Stimulated activated CD4-positive, alpha-beta T cell treated with anti-CD3 and anti-CD28 coated beads, Interleukin-15, amount 100 ng/mL, for 48 hours (primary cell): ENCODE measurements around the gene LFNG.
A peak's percentile ranks its signal among the peaks of the same experiment; 100 is the strongest.
"Not testable (repeated sequence)": the region's sequence is repeated elsewhere in the genome, so short reads cannot be mapped to it uniquely, and the experiment has no call there.

Experiments
- DNase-seq, 2 donors: peaks; one replicate each; pipeline ENCODE4 v3.0.0-alpha.2; 2020; ENCODE audit warnings: low read depth in 2 of 2

Gene LFNG

DNA sequence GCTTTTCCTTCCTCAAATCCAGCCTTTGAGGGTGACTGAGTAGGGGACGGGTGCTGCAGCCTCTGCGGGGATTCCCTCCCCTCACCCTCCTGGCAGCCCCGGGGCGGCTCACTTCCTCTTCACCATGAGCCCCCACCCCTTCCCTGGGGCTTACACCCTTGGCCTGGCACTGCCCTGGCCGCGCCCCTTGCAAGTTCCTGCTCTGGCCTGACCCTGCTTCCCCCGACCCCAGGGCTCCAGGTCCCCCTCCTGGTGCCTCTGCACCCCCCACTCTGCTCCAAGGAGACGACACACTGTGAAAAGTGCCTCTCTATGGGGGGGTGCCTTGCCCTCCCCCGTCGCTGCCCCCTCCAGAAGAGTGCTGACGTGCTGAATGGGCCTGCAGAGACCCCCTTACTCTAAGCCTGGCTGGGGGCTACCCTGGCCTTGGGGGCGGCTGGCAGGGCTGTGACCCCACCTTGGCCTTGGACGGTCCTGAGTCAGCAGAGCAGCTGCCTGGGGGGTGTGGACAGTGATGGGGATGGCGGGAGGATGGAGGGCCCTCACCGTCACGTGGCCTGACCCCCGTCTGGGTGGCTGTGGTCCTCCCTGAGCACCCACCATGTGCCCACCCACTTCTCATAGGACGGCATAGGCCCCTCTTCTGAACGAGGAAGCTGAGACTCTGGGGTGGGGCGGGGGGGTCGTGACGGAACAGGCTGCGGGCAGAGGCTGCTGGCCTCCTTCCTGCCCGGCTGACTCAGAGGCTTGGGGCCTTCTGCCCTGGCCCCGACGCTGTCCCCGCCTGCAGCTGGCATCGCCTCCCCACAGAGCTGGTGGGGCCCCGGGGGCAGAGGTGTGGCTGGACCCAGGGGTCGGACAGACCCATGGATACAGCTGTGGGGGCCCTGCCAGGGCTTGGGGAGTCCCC is 9.8 kb downstream of the LFNG start:
- no peak for DNase-seq

DNA sequence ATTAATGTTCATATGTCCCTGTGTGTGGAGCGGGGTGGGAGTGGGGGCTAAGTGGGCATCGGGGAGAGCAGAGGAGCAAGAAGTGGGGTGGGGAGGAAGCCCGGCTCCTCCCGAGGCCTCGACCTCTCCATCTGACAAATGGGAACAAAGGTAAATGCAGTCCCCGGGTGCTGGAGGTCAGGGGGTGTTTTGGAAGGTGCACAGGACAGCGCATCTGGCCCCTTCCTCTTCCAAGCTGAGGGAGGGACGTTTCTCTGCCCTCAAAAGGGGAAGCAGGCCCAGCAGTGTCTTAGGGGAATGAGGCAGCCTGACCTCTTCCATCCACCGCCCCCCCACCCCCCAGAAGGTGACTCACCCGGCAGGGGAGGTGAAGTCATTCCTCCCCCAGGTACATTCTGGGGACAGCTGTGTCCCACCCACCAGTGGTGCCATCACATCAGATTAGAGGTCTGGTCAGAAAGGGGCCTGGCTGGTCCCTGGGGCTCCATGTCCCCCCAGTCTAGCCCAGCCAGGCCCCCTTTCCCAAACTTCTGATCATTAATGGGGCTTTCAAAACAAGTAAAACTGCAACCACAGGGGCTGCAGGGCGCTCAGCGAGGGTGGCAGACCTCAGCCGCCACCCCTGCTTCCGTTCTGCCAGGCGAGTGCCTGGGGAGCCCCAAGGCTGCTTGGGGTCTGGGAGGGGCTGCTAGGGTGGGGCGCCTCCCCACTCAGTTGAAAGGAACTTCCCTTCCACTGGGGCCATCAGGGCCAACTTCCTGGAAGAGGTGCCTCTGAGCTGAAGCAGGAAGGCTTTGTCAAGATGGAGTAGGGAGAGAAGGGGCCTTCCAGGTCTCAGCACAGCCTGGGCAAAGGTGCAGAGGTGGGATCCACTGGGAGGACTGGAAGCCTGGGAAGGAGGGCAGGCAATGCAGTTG is 10.8 kb downstream of the LFNG start:
- peak in 1 of 2 donors; percentile 51 for DNase-seq

DNA sequence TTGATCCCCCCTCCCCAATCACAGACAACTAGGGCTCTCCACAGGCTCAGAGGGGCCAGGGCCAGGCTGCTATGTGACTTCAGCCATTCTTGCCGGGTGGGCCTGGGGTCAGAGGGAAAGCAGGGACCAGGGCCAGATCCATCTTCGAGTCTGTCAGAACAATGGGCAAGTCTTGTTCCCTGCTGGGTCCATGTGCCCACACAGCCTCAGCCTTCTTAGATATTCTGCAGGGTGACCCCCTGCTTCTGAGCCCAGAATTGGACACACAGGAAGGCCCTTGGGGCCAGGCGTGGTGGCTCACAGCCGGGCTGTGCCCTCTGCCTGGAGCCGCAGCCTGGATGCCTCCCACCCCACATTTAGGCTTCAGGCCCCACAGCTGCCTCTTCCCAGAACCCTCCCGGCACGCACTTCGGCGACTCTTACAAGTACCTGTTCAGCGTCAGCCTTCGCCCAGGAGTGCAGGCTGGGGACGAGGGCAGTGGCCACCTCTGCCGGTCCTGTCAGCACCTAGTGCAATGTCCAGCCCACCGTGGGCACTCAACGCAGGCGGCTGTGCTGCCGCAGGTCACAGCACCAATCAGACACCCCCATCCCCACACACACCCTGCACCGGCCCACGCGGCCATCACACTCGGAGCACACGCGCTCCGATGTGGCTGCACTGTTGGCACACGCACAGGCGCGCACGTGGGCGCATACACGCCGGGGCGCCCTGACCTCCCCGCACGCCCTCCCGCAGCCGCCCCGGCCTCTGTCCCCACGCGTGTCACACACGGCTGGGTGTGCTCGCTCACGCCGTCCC is 11.6 kb downstream of the LFNG start:
- DNase-seq: not testable (repeated sequence)

DNA sequence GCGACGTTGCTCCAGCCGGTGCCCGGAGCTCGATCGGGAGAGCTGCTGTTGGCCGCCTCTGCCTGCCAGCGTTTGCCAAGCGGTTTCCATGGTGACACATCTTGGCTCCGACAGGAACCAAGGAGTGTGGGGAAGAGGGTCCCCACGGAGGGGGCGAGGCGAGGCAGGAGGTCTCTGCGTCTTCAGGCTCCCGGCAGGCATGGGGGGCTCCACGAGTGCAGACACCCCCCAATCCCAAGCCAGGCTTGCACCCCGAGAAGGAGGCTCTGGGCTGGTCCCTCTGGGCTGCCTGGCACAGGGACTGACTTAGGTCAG is 12.2 kb downstream of the LFNG start:
- not testable (repeated sequence) for DNase-seq

DNA sequence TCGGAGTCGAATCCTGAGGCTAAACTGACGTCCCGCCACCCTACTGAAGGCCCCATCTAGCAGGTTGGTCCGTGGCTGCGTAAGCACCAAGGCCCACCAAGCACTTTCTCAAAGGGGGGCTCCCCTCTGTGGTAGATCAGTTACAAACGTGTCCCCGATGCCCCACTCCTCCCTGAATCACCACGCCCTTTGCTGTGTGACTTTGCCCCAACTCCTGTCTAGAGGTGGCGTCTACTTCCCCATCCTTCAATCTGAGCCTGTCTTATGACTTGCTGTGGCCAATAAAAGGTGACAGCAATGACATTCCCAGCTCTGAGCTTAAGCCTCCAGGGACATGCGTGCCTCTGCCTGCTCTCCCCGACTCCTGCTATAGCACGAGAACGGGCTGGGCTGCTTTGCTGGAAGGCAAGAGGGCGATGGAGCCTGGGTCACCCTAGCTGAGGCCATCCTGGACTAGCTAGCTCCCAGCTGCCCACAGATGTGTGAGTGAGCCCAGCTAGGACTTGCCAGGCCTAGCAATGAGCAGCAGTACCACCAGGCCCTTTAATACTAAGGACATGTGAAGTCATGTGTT is 12.7 kb downstream of the LFNG start:
- DNase-seq: not testable (repeated sequence)

DNA sequence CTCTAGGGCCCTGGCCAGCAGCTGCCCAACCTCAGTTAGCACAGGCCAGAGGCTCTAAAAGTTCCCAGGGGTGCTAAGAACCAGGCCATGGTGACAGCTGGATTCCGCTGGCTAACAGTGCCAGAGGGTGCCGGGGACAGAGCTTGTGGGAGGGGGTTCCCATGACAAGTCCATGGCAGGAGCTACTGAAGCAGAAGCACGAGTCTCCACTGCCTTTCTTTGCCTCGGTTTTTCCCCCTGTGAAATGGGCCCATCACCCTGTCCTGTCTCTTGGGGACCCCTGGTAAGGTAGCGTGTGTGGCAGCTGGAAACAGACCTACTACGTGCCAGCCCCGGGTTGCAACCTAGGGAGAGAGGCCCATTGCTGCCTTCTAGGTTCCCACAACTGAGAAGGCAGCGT is 13.2 kb downstream of the LFNG start:
- DNase-seq: not testable (repeated sequence)

DNA sequence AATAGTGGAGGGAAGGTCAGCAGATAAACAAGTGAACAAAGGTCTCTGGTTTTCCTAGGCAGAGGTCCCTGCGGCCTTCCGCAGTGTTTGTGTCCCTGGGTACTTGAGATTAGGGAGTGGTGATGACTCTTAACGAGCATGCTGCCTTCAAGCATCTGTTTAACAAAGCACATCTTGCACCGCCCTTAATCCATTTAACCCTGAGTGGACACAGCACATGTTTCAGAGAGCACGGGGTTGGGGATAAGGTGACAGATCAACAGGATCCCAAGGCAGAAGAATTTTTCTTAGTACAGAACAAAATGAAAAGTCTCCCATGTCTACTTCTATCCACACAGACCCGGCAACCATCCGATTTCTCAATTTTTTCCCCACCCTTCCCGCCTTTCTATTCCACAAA is 14.0 kb downstream of the LFNG start:
- not testable (repeated sequence) for DNase-seq

DNA sequence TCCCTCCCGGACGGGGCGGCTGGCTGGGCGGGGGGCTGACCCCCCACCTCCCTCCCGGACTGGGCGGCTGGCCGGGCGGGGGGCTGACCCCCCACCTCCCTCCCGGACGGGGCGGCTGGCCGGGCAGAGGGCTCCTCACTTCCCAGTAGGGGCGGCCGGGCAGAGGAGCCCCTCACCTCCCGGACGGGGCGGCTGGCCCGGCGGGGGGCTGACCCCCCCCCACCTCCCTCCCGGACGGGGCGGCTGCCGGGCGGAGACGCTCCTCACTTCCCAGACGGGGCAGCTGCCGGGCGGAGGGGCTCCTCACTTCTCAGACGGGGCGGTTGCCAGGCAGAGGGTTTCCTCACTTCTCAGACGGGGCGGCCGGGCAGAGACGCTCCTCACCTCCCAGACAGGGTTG is 14.6 kb downstream of the LFNG start:
- DNase-seq: not testable (repeated sequence)

DNA sequence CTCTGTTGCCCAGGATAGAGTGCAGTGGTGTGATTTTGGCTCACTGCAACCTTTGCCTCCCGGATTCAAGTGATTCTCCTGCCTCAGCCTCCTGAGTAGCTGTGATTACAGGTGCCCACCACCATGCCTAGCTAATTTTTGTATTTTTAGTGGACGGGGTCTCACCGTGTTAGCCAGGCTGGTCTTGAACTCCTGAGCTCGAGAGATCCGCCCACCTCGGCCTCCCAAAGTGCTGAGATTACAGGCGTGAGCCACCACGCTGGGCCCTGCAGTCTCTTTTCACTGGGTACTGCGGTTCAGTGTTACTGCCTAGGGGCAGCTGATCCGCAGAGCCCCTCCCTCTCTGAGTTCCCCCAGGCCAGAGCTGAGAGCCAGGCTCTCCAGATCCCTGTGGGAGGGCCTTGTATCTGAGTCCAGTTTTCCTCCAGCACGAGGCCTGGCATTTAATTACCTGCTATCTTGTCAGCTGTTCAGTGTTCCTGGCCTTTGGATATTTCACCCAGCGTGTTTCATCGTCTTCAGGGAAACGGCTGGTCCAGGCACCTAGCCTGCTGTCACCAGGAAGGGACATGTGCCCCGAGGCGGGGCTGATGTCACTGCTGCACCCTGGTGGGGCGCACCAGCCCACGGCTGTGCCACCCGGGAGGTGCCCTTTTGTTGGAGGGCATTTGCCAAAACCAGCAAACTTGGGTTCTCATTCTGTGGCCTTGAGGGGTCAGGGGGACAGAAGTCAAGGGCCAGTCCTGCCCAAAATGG is 16.5 kb downstream of the LFNG start:
- DNase-seq: not testable (repeated sequence)

DNA sequence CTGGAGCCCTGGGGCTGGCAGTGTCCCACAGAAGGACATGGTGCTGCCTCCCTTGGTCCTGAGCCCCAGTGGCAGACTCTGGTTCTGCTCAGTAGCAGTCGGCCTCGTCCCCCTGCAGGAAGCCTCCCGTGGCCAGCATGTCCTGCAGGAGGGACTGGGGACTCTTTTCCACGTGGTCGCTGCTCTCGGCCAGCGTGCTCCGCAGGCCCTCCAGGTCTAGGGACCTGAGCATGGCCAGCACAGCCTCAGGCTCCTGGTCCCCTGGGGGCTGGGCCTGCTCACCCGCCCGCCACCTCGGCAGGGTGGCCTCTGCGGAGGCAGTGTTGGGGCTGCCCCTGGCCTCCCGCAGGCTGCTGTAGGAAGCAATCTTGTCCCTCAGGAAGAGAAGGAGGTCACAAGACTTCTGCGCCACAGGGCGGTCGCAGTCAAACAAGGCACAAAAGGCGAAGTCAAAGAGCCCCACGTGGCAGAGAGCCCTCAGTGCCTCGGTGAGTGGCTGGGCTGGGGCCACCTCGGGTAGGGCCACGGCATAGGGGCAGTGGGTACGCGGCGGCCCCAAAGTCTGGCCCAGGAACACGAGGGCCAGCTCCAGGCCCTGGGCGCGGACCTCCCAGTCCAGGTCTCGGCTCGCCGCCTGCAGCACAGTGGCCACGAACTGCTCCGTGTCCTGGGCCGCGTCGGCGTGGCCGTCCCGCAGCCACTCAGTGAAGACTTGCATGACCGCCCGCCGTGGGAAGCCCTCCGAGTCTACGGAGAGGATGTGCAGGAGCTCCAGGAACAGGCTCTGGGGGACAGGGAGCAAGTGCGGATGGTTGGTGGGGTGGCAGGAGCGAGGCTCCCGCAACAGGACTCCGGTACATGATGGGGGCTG is 18.6 kb downstream of the LFNG start:
- DNase-seq: no peak

DNA sequence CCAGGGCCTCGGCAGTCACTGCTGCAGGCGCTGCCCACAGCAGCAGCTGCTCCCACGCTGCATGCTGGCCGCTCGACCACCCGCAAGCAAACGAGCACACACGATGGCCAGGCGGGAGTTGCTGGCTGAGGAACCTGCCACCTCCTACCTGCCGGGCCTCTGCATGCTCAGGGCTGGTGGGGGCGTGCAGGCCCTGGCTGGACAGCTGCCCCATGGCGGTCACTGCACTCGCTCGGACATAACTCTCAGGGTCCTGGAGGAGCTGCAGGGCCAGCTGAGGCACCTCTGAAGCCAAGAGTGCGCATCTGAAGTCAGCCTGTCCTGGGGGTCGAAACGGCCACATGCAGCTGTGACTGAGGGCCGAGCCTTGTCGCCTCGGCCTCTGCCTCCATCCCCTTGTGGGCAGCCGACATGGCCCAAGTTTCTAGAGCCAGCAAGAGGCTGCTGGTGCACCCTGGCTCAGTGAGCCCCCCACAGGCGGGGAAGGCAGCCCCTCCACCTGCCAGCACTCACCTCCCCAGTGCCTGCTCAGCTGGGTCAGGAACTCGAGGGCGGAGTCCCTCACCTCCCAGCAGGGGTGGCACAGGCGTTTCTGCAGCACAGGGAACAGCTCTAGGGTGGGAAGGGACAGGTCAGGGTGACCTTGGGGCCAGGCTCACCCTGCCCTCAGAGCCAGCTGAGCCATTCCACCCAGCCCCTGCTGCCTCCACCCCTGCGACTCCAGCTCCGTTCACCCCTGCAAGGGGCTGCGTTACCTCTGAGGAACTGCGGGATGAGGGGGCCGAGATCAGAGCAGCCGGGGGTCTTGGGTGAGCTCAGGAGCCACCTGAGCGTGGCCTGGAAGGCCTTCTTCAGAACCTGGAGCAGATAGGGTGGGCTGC is 19.7 kb downstream of the LFNG start:
- DNase-seq: no peak

DNA sequence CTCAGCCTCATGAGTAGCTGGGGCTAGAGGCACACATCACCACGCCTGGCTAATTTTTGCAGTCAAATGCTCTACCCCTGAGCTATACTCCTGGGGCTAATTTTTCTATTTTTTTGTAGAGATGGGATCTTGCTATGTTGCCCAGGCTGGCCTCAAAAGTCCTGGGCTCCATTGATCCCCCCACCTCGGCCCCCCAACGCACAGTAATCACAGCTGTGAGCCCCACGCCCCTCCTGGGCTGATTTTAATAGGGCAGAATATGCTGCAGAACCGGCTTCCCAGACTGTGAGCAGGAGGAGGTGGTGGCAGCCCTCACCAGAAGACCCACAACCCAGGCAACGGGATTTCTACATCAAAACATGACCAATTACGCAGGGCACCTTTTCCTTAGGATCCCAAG is 20.6 kb downstream of the LFNG start:
- DNase-seq: no peak

DNA sequence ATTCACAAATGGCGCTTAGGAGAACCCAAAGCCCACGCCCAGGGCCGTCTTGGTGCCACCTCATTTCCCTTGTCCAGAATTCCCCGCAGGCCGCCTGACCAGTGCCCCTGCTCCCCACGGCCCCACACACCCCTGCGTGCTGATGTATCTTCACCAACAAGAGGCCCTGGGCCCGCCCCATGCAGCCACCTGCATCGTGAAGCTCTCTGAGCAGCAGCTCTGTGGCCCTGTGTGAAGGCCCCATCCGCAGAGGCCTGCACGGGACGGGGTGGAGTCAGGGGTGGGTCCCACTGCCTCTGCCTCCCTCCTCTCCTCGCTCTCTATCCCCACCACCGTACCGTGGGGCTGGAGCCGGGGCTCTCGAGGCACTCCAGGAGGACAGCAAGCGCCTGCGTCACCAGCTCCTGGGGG is 21.1 kb downstream of the LFNG start:
- no peak for DNase-seq

DNA sequence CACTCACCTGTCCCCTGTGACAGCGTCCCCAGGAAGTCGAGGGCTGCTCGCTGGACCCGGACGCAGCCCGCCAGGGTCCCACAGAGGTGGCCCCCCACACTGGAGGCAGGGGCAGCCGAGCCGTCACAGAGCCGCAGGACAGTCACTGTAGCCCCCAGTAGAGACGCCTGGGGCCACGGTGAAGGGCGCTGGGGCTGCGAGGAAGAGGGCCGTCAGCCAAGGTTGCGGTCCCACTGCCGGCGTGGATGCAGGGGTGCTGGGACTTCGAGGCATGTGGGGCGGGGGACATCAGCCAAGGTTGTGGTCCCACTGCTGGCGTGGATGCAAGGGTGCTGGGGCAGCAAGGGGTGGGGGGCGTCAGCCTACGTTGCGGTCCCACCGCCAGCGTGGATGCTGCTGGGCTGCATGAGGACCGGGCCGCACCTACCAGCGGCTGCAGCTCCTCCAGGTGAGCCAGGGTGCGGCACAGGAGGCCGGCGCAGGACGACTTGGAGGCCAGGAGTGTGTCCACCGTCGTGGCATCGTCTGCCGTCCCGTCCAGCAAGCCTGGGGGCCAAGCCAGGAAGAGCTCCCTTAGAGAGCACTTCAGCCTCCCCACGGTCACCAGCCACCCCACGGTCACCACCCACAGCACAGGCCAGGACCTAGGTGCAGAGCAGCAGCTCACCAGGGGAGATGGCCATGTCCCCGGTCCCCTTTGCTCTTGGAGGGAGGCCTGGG is 21.9 kb downstream of the LFNG start:
- no peak for DNase-seq

DNA sequence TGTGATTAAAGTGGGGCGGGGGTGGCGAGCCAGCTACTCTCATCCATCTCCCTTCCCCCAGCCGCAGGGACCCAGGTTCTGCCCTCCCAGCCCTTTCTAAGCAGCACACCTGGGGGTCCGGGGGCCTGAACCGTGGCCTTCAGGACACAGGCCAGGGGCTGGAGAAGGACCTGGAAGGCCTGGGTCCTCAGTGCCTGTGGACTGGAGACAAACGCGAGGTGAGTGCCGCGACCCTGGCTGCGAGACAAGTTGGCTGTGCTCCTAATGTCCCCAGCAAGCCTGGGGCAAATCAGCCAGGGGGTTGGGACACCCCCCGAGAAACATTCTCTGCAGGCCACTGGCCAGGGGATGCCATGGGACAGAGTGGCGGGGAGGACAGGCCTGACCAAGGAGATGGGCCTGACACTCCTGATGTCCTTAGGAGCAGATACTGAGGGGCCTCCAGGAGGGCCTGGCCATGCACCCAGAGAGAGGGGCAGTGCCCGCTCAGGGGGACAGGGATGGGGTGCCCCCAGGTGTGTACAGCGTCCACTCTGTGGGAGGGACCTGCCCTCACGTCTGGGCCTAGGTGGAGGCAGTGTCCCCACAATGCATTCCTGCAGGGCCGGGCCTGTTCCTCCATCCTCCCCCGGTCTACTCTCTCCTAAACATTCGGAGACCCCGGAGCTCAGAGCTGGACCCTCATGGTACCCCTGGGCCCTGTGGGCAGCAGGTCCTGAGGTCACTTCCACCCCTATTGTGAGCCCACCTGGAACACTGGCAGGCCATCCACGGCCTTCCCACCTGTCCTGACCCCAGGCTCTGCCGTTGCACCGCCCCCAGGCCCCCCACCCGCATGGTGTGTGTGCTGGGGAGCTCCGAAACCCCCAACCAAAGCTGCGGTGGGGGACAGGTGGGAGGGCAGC is 22.7 kb downstream of the LFNG start:
- no peak for DNase-seq

DNA sequence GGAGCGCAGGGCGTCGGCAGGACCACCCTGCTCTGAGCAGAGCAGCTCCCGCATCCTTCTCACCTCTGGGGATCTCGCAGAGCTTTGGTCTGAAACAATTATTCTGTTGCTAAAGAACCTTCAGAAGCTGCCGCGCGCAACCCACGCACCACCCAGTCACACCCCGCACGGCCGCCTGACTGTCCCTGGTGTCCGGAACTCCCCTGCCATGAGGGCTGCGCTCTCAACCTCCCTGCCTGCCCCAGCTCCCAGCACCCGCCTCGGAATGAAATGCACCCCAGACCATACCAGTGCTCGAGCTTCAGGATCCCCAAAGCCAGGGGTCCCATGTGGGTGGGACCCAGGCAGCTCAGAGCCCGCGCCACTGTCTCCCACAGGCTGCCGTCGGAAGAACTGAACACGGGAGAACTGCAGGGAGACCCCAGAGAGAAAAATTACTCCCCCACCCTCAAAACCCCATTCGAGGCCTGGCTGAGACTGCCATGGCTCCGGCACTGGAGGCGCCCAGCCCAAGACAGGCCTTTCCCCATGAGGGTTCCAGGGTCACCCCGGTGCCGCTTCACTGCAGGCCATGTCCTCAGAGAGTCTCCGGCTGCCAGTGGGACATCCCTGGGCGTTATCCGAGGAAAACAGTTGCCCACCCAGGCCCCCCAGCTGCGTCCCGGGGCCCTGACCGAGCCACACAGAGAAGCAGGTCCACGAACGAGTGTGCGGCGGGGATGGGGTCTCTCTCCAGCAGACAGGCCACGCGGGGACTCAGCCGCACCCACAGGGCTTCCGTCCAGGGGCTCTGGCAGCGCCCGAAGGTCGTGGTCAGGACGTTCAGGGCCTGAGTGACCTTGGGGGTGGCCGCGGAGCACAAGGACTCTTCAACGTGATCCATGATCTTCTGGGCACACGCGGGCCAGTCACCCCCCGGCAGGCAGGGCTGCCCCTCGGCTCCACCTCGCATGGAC is 23.6 kb downstream of the LFNG start:
- no peak for DNase-seq
